K562 treated with DMSO at 1 percent for 4 hours (cell line): ENCODE results near the gene ZNF575. TPM values are rescaled to one million over a fixed set of nuclear protein-coding genes. Genes with fewer than 3 reads are reported as not detected.

Source experiments
- total RNA-seq: library from RNA; unstranded; fragments of 300-600 nt; gene quantifications from 2 replicates; pipeline ENCODE4 v1.2.3, GENCODE V29; 2022; ENCODE audit not compliant: insufficient read depth

ZNF575 gene, protein sequence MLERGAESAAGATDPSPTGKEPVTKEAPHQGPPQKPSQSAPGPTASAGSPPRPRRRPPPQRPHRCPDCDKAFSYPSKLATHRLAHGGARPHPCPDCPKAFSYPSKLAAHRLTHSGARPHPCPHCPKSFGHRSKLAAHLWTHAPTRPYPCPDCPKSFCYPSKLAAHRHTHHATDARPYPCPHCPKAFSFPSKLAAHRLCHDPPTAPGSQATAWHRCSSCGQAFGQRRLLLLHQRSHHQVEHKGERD
- 0.98 and 1.4 TPM in 2 replicates for total RNA-seq

DNA sequence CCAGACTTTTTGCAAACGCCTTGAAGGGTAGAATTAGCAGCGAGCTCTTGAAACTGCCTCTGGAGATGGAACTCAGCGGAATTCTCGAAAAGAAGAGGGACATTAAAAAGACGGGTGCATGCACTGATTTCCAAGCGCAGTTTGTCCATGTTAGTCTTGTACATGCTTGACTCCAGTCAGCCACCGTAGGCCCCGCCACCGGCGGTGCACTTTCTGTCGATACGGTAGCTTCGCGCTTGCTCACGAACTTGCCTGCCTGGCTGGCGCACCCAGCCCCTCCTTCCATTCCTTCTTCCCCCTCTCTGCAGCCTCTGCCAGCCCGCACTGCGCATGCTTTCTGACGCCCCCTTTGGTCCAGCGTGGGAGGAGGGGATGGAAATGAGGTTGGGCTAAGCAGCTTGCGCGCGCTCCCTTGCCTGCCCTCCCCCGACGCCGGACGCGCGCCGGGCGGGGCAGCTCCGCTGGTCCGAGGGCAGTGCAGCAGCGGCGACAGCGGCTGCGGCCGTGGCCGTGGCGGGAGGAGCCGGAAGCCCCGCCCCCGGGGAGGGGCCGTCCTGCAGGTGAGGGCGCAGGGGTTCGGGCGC lies at the start of gene ZNF575:
Gene ZNF575, plus strand, starts transcription at position 227 of the 584 bp plus-strand sequence. CDS start 1,235 bp downstream, outside the sequence.

DNA sequence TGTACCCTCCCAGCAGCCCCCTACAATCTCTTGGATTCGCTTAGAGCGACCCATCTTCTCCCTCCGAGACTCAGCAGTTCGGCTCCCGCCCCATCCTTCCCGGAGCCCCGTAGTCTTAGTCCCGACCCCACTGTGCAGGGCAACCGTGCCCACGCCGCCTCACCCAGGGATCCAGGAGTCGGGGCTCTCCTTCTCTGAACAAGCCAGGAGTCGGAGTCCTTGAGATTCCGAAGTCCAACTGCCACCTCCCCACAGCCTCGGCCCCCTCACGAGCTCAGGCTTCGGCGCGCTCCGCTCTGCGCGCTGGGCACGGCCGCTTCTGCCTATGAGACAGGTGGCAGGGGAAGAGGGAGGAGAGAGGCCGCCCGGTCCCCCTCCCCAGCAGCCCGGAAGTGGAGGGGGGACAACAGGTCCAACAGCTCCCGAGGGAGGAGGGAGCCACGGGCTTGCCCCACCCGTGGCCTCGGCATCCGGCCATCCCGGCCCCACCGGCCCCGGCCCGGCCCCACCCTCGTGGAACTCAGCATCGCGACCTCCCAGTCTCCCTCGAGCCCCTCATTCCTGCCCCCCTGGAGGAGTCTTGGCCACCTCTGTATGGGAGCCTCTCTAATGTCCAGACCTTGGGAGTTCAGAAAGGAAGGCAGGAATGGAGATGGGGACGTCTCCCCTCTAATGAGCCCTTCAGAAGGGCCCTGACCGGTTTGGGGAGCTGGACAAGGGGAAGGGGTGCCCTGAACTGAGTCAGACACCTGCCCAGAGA lies 28.4 kb upstream of the ZNF575 start, which contains the start of gene PHLDB3:
Gene PHLDB3, minus strand, starts transcription at position 321 of the 760 bp plus-strand sequence. CDS start 628 bp downstream, outside the sequence.

DNA sequence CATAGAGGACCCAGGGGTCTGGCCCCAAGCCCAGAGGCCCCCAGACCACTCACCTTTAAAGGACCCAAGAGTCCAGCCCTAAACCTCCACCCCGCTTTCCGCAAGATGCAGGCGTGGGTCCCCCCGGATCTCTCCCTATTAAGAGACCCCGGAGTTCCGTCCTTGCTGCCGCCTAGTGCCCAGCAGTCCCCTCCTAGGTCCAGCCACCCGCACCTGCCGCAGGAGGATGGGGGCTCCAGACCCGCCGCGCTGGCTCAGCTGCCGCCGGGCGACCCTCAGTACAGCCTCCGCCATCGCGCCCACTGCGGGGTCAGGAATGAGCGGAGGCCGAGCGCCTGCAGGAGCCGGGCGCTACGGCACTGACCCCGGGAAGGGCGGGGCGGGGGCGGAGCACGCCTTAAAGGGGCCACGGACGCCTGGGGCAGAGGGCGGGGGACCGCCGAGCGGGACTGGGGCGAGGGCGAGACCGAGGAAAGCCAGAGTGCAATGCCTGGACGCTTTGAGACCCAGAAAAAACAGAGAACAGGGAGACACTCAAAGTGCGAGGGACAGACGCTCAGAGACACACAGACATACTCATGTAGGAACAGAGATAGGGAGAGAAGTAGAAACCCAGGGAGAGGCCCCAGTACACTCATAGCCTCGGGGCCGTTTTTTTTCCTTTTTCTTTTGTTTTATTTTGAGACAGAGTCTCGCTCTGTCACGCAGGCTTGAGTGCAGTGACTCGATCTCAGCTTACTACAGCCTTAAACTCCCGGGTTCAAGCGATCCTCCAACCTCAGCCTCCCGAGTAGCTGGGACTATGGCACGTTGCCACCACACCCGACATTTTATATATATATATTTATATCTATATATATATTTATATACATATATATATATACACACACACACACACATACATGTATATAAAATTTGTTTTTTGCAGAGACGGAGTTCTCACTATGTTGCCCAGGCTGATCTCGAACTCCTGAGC lies 5.8 kb upstream of the ZNF575 start, which contains the start of gene ETHE1:
Gene ETHE1, minus strand, starts transcription at position 318 of the 976 bp plus-strand sequence. Its CDS starts 24 bp downstream, at position 294.

DNA sequence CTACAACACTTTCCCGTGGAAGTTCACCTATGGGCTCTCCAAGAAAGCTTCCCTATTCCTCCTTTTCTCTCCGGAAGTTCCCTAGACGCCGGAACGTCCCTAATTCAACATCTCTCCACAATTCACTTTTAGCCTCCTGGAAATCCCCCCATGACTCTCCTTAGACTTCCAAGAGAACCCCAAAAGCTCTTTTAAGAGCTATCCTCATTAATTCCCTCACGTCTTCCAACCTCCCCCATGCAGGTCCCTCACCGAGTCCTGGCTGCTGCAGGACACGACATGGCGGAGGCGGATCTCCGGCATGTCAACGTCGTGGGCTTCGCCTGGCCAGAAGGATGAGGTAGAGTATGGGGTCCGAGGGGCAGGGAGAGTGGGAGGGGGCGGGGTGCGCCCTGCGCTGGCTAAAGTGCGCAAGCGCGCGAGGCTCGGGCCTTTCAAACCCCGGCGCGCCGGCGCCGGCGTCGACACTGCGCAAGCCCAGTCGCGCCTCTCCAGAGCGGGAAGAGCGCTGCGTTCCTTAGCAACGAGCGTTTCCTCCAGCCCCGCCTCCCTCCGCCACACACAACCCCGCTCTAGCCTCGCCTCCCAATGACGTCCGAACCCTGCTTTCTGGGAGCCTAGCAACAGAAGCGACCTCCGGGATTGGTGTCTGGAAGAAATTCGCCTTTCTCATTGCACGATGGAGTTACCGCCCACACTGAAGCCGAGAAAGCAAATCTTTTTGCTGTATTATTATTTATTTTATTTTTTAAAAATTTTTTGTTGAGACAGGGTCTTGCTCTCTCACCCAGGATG lies 42.4 kb downstream of the ZNF575 start, which contains the start of the genes PINLYP and XRCC1:
Gene PINLYP, plus strand, starts transcription at position 646 of the 795 bp plus-strand sequence. CDS start 1,391 bp downstream, outside the sequence.
Gene XRCC1, minus strand, starts transcription at position 372 of the 795 bp plus-strand sequence. Its CDS starts 69 bp downstream, at position 303.

Other genes starting within 250 kb of the ZNF575 start
- not detected in 2 replicates for gene CD177, start 179.5 kb upstream of the ZNF575 start, total RNA-seq
- 0.76 and 1.6 TPM in 2 replicates for gene TEX101, start 118.3 kb upstream of the ZNF575 start, total RNA-seq
- 1.2 TPM in 1 of 2 replicates, not detected in the other for gene LYPD3, start 67.6 kb upstream of the ZNF575 start, total RNA-seq
- 10.0 and 14.5 TPM in 2 replicates for gene PHLDB3, start 28.4 kb upstream of the ZNF575 start, total RNA-seq
- gene ETHE1, start 6.0 kb upstream of the ZNF575 start, total RNA-seq: 18.3 and 26.5 TPM in 2 replicates
- 47.9 and 49.2 TPM in 2 replicates for gene XRCC1, start 42.3 kb downstream of the ZNF575 start, total RNA-seq
- gene PINLYP, start 42.6 kb downstream of the ZNF575 start, total RNA-seq: 4.8 and 6.7 TPM in 2 replicates
- 5.4 and 10.9 TPM in 2 replicates for gene IRGQ, start 62.9 kb downstream of the ZNF575 start, total RNA-seq
- 6.1 and 6.6 TPM in 2 replicates for gene ZNF576, start 63.4 kb downstream of the ZNF575 start, total RNA-seq
- 0.67 TPM in 1 of 2 replicates, not detected in the other for gene SRRM5, start 78.9 kb downstream of the ZNF575 start, total RNA-seq
- 51.8 and 54.5 TPM in 2 replicates for gene ZNF428, start 86.4 kb downstream of the ZNF575 start, total RNA-seq
- gene CADM4, start 106.7 kb downstream of the ZNF575 start, total RNA-seq: 2.9 and 4.4 TPM in 2 replicates
- 19.7 and 23.4 TPM in 2 replicates for gene PLAUR, start 137.0 kb downstream of the ZNF575 start, total RNA-seq
- gene IRGC, start 182.9 kb downstream of the ZNF575 start, total RNA-seq: not detected in 2 replicates
- gene SMG9, start 221.8 kb downstream of the ZNF575 start, total RNA-seq: 22.3 and 34.0 TPM in 2 replicates
- gene KCNN4, start 247.8 kb downstream of the ZNF575 start, total RNA-seq: 7.7 and 16.2 TPM in 2 replicates